DMS153 treated with DMSO at 0.1 percent for 48 hours (cell line): ENCODE data around the gene RRP1B.
"Not testable (repeated sequence)": the region's sequence is repeated elsewhere in the genome, so short reads cannot be mapped to it uniquely, and the experiment has no call there.

Experiments
- DNase-seq: peaks from one replicate; lab custom pipeline; 2025; ENCODE audit not compliant: unreplicated experiment; lab: John Stamatoyannopoulos, UW

Gene RRP1B

DNA sequence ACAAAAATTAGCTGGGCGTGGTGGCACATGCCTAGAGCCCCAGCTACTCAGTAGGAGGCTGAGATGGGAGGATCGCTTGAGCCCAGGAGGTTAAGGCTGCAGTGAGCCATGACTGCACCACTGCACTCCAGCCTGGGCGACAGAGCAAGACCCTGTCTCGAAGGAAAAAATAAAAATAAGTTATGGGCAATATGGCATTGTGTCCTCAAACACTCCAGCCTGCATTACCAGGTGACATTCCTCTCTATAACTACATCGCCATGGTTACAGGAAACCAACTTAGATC is 40.1 kb downstream of the RRP1B start:
- DNase-seq, result not testable (repeated sequence)

DNA sequence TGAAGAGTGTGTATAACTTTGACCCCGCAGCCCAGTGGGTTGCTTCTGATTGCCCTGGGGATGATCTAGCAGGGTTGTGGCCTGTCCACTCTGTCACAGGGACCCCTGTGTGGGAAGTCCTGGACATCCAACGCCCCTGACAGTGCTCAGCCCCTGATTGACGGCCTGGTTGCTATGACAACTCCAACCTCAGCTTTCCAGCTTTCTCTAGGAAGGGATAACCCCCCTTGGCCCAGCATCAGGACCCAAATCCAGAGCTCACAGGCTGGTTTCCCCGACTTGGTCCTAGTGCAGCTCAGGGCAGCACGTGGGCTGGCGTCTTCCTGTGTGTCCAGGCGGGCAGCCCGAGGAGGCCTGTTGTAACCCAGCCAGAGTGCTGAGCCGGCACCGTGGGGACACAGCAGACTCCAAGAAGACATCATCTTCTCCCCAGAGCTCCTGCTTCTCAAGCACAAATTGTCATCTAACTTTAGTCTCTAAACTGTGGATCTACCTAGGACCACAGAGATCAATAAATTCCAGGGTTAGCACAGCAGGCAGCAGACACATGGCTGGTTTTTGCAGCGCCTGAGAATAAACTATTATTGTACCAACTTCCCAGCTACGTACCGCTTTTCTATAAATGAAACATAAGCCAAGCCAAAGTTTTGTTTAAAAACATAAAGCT is 40.7 kb downstream of the RRP1B start:
- DNase-seq, result no peak

DNA sequence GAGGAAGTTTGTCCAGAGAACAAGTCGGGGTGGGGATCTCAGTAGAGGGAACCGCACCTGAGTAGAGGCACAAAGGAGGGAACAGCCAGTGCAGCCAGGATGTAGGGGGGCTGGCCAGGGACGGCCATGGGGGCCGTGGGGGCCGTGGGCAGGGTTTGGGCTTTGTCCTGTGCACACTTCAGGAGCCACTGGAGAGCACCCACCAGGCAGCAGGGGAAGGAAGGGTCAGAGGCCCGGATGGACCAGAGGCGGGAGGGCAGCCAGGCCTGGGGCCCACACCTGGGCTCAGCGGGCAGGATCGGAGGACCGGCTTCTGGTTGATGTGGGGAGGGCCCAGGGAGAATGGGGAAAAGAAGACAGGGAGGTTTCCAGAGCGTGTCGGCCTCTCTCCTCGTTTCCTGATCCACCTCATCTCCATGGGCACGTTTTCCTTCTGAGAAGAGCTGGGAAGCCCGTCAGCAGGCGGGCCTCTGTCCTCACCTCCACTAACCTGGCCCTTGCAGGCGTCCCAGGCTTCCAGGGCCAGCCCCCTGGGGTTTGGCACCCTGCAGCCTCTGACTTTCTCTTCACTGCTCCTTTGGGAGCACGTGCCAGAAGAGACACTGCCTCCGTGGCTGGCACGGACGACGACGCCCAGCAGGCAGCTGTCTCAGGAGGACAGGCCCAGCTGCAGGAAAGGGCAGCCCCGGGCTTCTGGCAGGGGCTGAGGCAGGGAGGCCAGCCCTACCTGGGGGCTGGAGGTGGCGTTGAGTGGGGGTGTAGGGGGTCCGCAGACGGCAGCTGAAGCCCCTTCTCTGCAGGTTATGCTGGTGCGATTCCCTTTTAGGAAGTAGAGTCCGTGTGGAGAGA is 42.8 kb downstream of the RRP1B start:
- peak; percentile 25 for DNase-seq

DNA sequence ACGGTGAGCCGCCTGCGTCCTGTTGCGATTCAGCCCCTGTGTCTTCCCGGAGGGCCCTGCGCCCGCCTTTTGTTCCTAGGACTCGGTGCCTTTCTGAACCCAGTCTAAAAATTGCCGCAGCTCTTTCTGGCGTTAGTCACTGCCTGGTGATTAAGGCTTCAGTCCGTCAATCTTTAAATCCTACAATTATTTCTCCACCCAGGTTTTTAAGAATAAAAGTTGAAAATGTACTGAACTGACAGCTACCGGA is 43.4 kb downstream of the RRP1B start:
- peak; percentile 40 for DNase-seq

DNA sequence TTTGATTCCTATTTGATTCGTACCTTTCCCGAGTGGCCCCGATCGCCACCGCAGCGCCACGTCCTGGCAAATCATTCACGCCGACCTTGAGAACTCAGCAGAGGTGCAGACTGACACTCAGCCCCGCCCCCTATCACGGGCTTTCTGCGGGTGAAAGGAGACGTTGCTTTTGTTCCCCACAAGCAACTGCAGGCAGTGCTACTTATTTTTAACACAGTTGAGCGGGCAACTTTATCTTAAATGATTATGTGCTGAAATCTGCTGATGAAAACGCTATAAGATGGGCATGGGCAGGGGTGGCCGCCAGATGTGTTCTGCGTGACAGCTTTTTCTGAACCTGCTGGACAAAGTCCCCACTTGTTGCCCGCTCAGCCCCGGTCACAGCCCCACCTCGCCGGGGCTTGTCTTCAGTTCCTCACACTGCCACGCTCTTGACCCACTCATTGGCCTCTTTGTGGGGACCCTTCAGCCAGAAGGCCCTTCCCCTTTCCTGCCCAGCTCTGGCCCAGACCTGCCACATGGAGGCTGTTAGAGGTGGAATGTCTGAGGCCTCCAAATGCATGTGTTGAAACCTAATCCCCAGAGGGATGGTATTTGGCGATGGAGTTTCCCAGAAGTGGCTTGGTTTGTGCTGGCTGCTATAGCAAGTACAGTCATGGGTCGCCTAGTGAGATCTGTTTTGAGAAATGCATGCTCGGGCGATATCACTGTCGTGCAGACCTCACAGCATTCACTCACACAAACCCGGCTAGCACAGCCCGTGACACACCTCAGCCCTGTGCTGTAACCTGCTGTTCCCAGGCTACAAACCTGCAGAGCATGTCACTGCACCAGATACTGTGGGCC is 43.9 kb downstream of the RRP1B start:
- DNase-seq, result no peak

DNA sequence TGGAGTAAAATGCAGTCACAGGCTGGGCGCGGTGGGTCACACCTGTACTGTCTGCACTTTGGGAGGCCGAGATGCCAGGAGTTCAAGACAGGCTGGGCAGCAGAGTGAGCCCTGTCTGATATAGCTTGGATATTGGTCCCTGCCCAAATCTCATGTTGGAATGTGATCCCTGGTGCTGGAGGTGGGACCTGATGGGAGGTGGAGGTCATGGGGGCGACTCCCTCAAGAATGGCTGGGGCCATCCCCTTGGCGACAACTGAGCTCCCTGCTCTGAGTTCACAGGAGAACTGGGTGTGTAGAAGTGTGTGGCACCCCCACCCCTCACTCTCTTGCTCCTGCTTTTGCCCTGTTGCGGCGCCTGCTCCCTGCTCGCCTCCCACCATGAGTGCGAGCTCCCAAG is 48.1 kb downstream of the RRP1B start:
- DNase-seq, result no peak

DNA sequence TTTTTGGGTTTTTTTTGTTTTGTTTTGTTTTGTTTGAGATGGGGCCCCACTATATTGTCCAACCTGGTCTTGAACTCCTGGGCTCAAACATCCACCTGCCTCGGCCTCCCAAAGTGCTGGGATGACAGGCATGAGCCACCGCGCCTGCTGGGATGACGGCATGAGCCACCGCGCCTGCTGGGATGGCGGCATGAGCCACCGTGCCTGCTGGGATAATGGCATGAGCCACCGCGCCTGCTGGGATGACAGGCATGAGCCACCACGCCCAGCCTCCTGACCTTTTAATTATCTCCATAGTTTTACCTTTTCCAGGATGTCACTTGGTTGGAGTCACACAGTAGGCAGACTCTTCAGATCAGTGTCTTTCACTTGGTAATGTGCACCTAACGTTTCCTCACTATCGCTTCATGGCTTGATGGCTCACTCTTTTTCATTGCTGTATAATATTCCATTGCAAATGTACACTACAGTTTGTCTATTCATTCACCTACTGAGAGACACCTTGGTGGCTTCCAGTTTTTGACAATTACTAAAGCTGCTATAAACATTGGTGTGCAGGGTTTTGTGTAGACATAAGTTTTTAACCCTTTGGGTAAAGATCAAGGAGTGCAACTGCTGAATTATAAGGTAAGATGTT is 49.5 kb downstream of the RRP1B start:
- no peak for DNase-seq

DNA sequence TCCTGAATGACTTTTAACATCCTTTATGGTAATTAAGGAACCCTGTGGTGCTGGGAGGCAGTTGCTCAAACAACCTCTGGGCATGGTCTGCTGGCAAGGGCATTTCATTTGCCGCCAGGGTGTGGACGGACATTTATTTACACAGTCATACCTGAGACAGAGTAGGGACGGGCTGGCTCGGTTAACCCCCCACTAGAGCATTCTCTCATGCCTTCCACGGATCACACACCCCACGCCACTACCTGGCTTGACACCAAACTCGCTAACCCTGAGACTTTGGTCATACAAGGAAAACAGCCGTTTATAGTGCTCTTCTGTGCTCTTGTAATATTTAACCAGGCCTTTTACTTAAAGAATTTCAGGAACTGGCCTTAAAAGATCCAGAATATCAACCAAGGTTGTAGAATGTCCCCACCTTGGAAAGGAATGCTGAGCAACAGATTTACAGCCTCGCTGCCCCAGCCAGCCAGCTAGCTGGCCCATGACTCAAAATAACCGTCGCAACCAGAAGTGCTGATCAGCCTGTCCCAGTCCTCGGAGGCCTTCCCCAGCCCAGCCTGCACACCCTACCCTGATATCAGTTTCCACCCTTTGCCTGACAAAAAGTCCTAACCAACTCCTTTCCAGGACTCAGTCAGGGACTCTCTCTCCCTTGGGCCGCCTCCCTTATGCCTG is 53.0 kb downstream of the RRP1B start:
- DNase-seq, result peak; percentile 2

DNA sequence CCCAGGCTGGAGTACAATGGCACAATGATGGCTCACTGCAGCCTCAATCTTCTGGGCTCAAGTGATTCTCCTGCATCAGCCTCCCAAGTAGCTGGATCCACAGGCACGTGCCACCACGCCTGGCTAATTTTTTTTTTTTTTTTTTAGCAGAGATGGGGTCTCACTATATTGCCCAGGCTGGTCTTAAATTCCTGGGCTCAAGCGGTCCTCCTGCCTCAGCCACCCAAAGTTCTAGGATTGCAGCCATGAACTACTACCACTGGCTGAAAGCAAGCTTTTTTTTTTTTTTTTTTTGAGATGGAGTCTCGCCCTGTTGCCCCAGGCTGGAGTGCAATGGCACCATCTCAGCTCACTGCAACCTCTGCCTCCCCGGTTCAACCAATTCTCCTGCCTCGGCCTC is 53.8 kb downstream of the RRP1B start:
- DNase-seq, result not testable (repeated sequence)

DNA sequence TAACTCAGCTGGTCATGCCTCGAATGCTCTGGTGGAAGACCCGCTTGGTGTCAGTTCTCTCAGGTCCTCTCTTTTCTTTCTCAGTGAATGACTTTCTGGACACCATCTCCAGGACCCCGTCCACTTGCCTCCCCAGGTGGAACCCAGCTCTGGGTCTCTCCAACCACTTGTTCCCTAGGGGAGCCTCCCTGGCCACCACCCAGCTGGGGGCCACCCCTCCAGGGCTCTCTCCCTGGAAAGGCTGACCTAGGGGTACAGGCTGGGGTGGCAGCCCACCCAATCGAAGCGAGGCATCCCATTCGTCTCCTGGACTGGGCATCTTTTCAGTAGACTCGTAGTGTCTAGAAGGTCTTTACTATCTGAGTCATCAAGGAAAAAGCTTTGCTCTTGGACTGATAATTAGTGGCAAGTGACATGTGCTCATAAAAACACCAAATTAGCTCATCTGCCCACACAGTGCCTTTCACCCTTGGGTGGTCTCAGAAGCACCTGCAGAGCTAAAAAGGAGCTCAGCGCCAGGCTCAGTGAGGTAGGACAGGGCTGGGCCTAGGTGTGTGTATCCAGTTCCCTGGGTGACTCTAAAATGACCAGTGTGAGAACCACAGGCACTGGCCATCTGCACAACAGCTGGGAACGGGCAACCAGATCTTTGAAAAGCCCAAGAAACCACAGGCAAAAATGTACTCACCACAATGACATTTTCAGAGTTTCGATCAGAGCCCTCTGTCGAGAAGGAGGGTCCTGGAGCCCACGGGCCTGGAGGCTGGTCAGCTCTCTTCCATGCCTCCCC is 57.2 kb downstream of the RRP1B start:
- no peak for DNase-seq

DNA sequence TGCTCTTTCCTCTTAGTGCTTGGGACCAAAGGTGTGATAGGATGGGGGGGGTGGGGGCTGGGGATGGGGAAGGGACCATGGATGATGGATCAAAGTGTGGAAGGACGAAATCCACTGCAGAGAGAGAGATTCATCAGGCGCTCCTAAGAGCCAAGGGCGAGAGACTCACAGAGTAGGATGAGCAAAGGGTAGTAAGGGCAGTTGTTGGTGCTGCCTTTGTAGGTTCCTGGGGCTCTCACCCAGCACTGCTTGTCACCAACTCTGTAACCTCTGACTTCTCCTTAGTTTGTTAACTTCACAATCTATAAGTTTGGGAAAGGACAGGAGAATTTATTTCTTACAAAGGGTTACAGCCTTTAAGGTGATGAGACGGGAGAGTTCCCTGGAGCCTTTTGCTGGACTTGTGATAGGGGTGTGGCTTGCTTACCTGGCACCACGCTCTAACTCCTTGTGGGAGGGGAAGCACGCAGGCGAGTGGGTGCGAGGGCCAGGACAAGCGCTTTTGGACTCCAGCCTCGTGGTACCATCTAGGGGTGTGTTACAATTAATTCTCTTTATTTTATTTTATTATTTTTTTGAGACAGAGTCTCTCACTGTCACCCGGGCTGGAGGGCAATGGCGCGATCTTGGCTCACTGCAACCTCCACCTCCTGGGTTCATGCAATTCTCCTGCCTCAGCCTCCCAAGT is 58.0 kb downstream of the RRP1B start:
- DNase-seq, result no peak

DNA sequence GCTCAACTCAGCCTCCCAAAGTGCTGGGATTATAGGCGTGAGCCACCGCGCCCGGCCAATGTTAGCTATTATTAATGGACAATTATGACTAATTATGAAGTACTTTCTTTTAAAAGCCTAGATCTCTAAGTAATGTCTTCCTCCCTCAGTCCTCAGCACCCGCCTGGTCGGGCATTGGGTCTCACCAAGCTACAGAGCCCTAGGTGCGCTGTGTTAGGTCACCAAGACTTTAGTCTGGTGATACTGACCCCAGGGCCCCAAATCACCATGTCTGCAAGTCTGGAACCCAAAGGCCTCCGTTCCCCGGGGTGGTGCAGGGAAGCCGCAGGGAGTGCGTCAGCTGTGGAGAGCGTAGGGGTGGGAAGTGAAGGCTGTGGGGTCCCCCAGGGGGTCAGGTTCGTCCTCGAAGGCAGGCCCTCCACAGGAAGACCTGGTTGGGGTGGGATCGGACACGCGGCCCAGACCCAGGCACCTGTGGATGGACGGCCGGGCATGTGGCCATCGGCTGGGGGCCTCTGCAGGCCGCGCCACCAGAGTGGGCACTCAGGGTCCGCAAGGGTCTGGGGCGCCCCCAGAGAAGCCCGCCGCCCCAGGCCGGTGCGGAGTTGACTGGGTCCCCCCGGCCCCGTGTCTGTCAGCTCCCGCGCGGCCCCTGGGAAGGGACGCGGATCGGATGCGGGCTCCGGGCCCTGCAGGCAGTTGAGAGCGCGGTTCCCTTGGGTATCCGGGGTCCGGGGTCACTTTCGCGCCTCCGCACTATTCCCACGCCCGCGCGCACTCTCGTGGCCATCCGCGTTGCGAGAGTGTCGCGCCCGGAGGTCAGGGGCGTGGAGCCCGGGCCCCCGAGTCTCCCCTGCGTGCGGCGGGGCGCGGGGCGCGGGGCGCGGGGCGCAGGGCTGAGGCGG is 58.9 kb downstream of the RRP1B start:
- no peak for DNase-seq

DNA sequence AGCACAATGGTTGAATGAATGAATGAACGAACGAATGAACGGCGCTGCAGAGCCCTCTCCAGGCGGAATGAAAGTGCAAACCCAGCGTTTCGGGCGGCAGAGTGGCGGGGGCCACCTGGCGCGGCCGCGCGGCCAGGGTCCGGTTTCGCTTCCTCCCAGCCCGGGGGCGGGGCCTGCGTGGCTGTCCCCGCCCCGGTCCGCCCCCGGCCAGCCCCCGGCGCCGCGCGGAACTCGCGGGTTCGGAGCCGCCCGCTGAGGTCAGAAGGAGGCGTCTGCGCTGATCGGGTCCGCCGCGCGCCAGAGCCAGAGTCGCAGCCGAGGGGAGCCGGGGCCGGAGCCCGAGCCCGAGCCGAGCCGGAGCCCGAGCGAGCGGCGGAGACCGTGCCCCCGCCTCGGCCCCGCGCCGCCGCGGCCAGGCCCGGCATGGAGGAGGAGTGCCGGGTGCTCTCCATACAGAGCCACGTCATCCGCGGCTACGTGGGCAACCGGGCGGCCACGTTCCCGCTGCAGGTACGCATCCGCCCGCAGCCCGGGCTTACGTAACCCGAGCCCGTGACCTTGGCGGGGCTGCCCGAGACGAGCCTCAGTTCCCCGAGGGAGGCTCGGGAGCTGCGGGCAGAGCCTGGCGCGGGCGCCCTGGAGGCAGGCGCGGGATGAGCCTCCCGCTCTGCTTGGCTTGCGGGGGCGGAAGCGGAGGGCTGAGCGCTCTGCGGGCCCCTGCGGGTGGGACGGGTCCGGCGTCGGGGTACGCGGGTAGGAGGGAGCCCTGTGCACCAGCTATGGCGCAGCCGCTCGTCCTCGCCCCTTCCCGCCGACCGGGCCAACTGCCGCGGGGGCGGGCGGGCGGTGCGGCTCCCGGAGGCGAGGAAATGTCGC is 59.8 kb downstream of the RRP1B start, which contains the start of gene PDXK:
TSS of gene PDXK (plus strand) at position 258 of the 876 bp plus-strand sequence. CDS start at position 424, 166 bp downstream.
- DNase-seq, result peak; percentile 50

DNA sequence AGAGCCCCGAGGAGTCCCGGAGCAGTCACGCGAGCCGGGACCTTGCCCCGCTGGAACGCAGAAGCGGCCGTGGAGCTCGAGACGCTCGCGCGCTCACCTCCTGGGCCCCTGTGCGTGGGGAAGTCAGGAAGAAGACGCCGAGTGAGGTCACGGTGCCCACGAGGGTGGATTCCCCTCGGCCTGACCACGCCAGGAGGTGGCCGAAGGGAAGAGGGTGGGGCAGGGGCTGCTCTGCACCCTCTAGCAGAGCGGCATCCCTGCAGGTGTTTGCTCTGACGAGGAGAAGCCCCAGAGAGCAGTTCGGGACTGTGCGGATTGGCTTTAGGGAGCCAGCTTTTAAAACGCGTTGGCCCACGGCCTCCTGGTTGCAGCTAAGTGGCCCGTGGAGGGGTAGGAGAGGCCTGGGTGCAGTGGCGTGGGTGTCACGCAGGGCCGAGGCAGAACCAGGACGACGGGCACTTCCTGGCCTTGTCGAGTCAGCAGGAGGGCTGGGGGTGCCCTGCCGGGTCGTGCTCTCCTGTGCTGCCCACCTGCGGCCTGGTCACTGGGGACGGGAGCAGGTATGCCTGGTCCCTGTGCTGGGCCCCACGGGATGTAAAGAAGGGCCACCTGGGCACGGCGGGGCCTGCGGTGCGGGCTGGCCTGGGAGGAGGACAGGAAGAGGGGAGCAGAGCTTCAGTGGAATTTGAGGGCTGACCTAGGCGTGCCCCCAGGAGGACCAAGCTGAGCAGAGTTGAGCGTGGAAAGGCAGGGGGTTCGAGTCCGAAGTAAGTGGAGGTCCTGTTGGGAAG is 60.6 kb downstream of the RRP1B start:
- DNase-seq, result no peak

DNA sequence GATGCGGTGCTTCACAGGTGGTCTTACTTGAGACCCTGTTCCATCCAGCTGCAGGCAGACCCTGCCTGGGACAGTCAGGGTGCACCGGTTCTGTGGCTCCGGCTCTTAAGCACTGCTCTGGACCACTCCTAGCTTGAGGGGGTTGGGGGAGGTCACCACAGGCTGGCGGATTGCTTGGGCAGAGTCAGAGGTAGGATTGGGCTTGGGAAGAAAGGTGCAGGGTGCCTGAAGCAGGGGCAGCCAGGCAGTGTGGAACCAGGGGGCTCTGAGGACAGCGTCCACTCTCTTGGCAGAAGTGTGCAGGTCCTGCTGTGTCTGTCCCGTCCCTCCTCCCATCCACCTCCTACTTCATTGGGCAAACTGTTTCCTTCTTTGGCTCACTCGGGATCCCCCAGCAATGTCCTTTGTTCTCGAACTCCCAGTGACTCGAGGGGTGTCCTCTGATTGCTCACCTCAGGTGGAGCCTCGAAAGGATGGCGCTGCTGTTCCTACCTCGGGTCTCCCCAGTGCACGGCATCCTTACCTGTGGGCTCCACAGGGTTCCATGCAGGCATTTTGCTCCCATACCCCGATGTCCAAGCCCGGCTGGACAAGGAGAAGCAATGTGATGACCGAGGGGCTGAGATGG is 61.3 kb downstream of the RRP1B start:
- no peak for DNase-seq

DNA sequence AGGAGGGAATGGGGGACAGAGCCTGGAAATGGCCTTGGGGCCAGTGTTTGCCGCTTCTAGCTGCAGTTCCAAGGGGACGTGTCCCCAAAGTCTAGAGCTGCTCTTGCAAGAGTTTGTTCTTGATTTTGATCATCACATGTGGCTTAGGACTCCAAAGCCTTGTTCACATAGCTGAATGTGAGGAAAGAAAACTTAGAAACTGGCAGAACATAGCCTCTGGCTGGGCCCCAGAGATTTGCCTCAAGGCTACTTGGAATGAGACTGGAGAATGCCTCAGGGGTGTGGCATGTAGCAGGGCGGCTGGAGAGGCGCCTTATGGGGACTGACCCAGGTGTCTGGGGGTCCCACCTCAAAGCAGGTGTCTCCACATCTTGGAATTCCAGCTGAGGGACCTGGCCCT is 61.8 kb downstream of the RRP1B start:
- DNase-seq, result no peak
